GM18951 (cell line): ENCODE data around the gene FAM234A.
"Not testable (repeated sequence)": the region's sequence is repeated elsewhere in the genome, so short reads cannot be mapped to it uniquely, and the experiment has no call there.

Experiments
- POLR2A ChIP-seq: IDR thresholded peaks from 4 replicates; pipeline ENCODE4 v1.6.1; 2011; ENCODE audit warnings: mild to moderate bottlenecking; ENCODE audit not compliant: insufficient read length, insufficient read depth; ENCODE audit errors: extremely low read depth
- in situ Hi-C: fragments of 300-500 bp; cut with MboI; formaldehyde crosslinking; loops from one replicate; pipeline ENCODE4 v1.12.0; 2022; ENCODE audit warnings: low sequenced_read_pairs, mixed read lengths, inconsistent platforms; ENCODE audit not compliant: unreplicated experiment

FAM234A gene

GRCh38 chr16:265711-266110, 31.1 kb downstream of the FAM234A start:
- in situ Hi-C loops = no loop called here
- no peak for TF ChIP-seq POLR2A

GRCh38 chr16:266258-267164, 31.9 kb downstream of the FAM234A start:
- in situ Hi-C loops = no loop called here
- TF ChIP-seq POLR2A = no peak

GRCh38 chr16:267562-267961, 32.9 kb downstream of the FAM234A start:
- in situ Hi-C loops = not testable (repeated sequence)

- in situ Hi-C loops = no loop called here
- no peak for TF ChIP-seq POLR2A
Measured at GRCh38 chr16:268141-269053, 33.8 kb downstream of the FAM234A start.

GRCh38 chr16:269061-269796, 34.6 kb downstream of the FAM234A start:
- in situ Hi-C loops = no loop called here
- TF ChIP-seq POLR2A = no peak

- no peak for TF ChIP-seq POLR2A
- in situ Hi-C loops = no loop called here
Measured at GRCh38 chr16:270381-271255, 36.0 kb downstream of the FAM234A start.

GRCh38 chr16:272633-273546, 38.3 kb downstream of the FAM234A start:
- in situ Hi-C loops = no loop called here
- no peak for TF ChIP-seq POLR2A

GRCh38 chr16:273547-274421, 39.2 kb downstream of the FAM234A start:
- in situ Hi-C loops = no loop called here
- no peak for TF ChIP-seq POLR2A

GRCh38 chr16:275041-275641, 40.5 kb downstream of the FAM234A start:
- no peak for TF ChIP-seq POLR2A

GRCh38 chr16:275786-276232, 41.2 kb downstream of the FAM234A start, which contains the start of gene RGS11:
RGS11 (minus strand) TSS chr16:275944; CDS start chr16:275911, 33 bp downstream.
- no peak for TF ChIP-seq POLR2A
- in situ Hi-C loops = no loop called here

More at GRCh38 chr16:275041-275641, 40.5 kb downstream of the FAM234A start:
- in situ Hi-C loops = no loop called here
